Prostate gland (tissue), 2 donors: ENCODE measurements around the gene DBN1. TPM values are rescaled to one million over a fixed set of nuclear protein-coding genes. Genes with fewer than 3 reads are reported as not detected.
A peak's percentile ranks its signal among the peaks of the same experiment; 100 is the strongest.

Experiments used
- DNase-seq: peaks from one replicate; pipeline ENCODE4 v3.0.0-alpha.2; 2019; ENCODE audit warnings: low spot score
- H3K27ac ChIP-seq, 2 donors: fragments of 200-600 bp; sonication (generic); 2 replicates each; pipeline ENCODE4 v1.5.1; 2017 to 2019
- H3K27me3 ChIP-seq: fragments of 200-600 bp; sonication (generic); replicated peaks from 2 replicates; pipeline ENCODE4 v1.5.1; 2019; ENCODE audit not compliant: insufficient read depth
- H3K36me3 ChIP-seq, 2 donors: fragments of 200-600 bp; sonication (generic); 1 replicate in 1 of 2; 2 replicates in 1 of 2; pipeline versions ENCODE4 v1.5.1 to v1.8.1; 2017 to 2019
- H3K4me1 ChIP-seq: fragments of 200-600 bp; sonication (generic); replicated peaks from 2 replicates; pipeline ENCODE4 v1.5.1; 2019
- H3K4me3 ChIP-seq, 2 donors: fragments of 200-600 bp; sonication (generic); 2 replicates each; pipeline ENCODE4 v1.5.1; 2017 to 2019
- H3K9me3 ChIP-seq: fragments of 200-600 bp; sonication (generic); 2 replicates; pipeline ENCODE4 v1.5.1; 2017
- CTCF ChIP-seq, 4 experiments: fragments of 200-600 bp in 2 of 4; fragments of 450-650 bp in 2 of 4; sonication (generic) in 2 of 4; IDR thresholded peaks; 1 replicate in 3 of 4; 2 replicates in 1 of 4; pipeline ENCODE4 v1.5.1; 2016 to 2019; ENCODE audit warnings: antibody characterized with exemption in 4 of 4, mild to moderate bottlenecking in 2 of 4, moderate library complexity in 2 of 4
- POLR2A ChIP-seq: fragments of 450-650 bp; IDR thresholded peaks from one replicate; pipeline ENCODE4 v1.6.1; 2016; ENCODE audit warnings: antibody characterized with exemption, mild to moderate bottlenecking
- POLR2AphosphoS5 ChIP-seq: sonication (generic); formaldehyde crosslinking; IDR thresholded peaks from one replicate; pipeline ENCODE4 v1.6.1; 2017; ENCODE audit warnings: antibody characterized with exemption
- WGBS: methylation state at CpG from one replicate; pipeline ENCODE4 v1.1.5; 2018; 5-methylcytosine and 5-hydroxymethylcytosine counted together
- intact Hi-C: fragments of 100-400 bp; cut with DNase I; formaldehyde crosslinking; loops from one replicate; pipeline ENCODE4 v1.14.2; 2022
- total RNA-seq, 2 donors: library from RNA; depleted of rRNA; stranded (reverse); fragments of >200 nt; gene quantifications; one replicate each; pipeline ENCODE4 v1.1.0, GENCODE V29; 2016

DBN1 gene
- total RNA-seq, 2 donors from 2014 or later: 33.1 to 65.1 TPM

- Histone ChIP-seq H3K4me1 (peaks cover 4% of the 10 kb centered on the region), H3K4me3 (peak overlapping the region in 1 of 2 donors; percentile 64), H3K27me3 (no peaks in the 10 kb centered on the region), H3K36me3 (no peaks in the 10 kb centered on the region), H3K27ac (no peak overlapping the region), H3K9me3 (no peaks in the 10 kb centered on the region)
- DNase-seq: no peak
- WGBS: 4% methylated on average over 8 of the region's 8 CpGs
- TF ChIP-seq POLR2A (no peak), CTCF (IDR thresholded peaks at IDR 0.05) (no peak), POLR2AphosphoS5 (no peak)
- intact Hi-C loops: no loop called here
Observed at GRCh38 chr5:177445917-177446199, 27.6 kb downstream of the DBN1 start.

- 50% methylated on average over 10 of the region's 10 CpGs for WGBS
- Histone ChIP-seq H3K27ac (no peak overlapping the region), H3K36me3 (no peaks in the 10 kb centered on the region), H3K27me3 (no peaks in the 10 kb centered on the region), H3K4me3 (no peak overlapping the region), H3K4me1 (peaks cover 4% of the 10 kb centered on the region), H3K9me3 (no peaks in the 10 kb centered on the region)
- TF ChIP-seq POLR2AphosphoS5 (no peak), CTCF (IDR thresholded peaks at IDR 0.05) (no peak), POLR2A (no peak)
- intact Hi-C loops: no loop called here
- DNase-seq: no peak
Observed at GRCh38 chr5:177445052-177445916, 28.1 kb downstream of the DBN1 start.

GRCh38 chr5:177444106-177445051 lies 29.1 kb downstream of the DBN1 start:
- DNase-seq: no peak
- WGBS: 60% methylated on average over 7 of the region's 7 CpGs
- intact Hi-C loops: no loop called here

GRCh38 chr5:177443144-177443983 lies 30.1 kb downstream of the DBN1 start:
- Histone ChIP-seq H3K4me3 (no peak overlapping the region), H3K9me3 (no peaks in the 10 kb centered on the region), H3K27ac (no peak overlapping the region), H3K27me3 (no peaks in the 10 kb centered on the region), H3K4me1 (peaks cover 4% of the 10 kb centered on the region), H3K36me3 (no peaks in the 10 kb centered on the region)
- intact Hi-C loops: no loop called here
- 69% methylated on average over 15 of the region's 15 CpGs for WGBS
- TF ChIP-seq CTCF (IDR thresholded peaks at IDR 0.05): no peak
- no peak for TF ChIP-seq POLR2AphosphoS5
- TF ChIP-seq POLR2A: no peak
- no peak for DNase-seq

More at GRCh38 chr5:177444106-177445051, 29.1 kb downstream of the DBN1 start:
- Histone ChIP-seq H3K4me3 (no peak overlapping the region), H3K27ac (no peak overlapping the region), H3K27me3 (no peaks in the 10 kb centered on the region), H3K4me1 (peaks cover 4% of the 10 kb centered on the region), H3K9me3 (no peaks in the 10 kb centered on the region), H3K36me3 (no peaks in the 10 kb centered on the region)
- TF ChIP-seq CTCF (IDR thresholded peaks at IDR 0.05): no peak
- no peak for TF ChIP-seq POLR2A
- TF ChIP-seq POLR2AphosphoS5: no peak
